8988T (cell line): ENCODE results near the gene C13orf46.
"Not testable (repeated sequence)": the region's sequence is repeated elsewhere in the genome, so short reads cannot be mapped to it uniquely, and the experiment has no call there.

ENCODE experiments used
- DNase-seq: peaks from one replicate; pipeline ENCODE4 v3.0.0; 2011

The C13orf46 gene

DNA sequence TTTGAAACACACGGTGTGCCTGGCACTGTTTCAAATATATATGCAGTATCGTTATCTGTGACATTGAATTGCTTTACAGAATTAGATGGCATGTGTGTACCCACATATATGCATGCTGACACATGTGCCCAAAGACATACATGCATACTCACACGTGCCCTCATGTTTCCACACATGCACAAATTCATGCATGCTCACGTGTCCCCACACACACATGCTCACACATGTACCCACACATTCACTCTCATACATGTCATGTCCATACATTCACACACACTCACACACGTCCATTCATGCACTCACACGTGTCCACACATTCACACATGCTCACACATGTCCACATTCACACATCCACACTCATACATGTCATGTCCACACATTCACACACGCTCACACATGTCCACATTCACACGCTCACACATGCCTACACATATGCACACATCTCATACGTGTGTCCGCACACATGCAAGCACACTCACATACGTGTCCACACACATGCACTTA is 17.9 kb upstream of the C13orf46 start:
- no peak for DNase-seq

DNA sequence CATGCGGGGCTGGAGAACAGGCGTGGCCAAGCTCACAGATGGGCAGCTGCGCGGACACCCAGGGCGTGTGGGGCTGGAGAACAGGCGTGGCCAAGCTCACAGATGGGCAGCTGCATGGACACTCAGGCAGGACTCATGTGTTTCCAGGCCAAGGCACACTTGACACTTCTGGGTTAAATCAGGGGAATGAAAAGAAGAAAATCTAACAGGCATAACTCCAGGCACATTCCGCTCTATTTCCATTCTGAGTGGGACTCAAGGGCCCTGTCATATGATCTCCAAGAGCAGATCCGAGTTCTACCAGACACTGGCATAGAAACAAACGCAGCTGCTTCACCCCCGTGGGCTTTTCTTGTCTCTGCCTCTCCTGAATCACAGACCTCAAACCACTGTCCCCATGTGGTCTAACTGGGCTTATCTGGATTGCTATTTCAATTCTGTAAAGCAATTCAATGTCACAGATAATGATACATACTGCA is 17.4 kb upstream of the C13orf46 start:
- DNase-seq: no peak

DNA sequence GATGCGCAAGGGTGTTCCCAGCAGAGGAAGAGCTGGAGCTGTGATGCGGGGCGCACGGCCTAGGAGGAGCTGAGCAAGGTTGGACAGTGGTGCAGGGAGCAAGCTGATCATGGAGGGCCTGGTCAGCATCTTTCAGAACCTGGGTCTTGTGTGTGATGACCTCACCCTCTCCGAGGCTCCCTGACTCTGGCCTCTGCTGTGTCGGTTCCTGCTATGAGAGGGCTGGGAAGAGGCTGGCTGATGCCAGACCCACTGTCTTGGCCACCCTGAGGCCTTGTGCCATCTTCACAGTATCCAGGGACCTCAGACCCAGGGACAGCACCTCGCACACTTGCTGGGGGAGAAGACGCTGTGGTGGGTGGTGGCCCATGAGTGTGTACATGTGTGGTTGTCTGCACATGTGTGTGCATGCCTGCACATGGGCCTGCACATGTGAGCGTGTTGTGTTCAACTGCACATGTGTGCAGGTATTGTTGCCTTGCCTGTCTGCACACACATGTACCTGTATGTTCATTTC is 16.5 kb upstream of the C13orf46 start:
- no peak for DNase-seq

DNA sequence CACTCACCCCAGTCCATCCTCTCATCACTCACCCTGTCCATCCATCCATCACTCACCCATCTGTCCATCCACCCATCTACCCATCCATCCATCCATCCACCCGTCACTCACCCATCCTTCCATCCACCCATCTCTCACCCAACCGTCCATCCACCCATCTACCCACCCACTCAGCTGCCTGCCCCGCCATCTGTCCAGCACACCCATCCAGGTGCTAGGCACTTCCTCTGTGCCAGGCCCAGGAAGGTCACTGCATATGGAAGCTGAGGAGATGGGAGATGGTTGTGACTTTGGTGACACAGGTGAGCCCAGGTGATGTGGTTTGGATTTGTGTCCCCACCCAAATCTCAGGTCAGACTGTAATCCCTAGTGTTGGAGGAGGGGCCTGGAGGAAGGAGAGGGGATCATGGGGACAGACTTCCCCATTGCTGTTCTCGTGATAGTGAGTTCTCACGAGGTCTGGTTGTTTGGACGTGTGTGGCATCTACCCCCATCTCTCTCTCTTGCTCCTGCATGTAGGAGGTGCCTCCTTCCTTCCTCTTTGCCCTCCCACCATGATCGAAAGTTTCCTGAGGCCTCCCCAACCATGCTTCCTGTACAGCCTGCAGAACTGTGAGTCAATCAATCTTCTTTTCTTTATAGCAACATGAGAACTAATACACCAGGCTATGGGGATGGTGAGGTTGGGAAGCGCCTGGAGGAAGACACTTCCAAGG is 15.9 kb upstream of the C13orf46 start:
- no peak for DNase-seq

DNA sequence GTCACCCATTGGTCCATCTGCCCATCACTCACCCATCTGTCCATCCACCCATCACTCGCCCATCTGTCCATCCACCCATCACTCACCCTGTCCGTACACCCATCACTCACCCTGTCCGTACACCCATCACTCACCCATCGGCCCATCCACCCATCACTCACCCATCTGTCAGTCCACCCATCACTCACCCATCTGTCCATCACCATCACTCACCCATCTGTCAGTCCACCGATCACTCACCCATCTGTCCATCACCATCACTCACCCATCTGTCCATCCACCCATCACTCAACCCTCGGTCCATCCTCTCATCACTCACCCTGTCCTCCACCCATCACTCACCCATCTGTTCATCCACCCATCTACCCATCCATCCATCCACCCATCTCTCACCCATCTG is 15.0 kb upstream of the C13orf46 start:
- DNase-seq: not testable (repeated sequence)

DNA sequence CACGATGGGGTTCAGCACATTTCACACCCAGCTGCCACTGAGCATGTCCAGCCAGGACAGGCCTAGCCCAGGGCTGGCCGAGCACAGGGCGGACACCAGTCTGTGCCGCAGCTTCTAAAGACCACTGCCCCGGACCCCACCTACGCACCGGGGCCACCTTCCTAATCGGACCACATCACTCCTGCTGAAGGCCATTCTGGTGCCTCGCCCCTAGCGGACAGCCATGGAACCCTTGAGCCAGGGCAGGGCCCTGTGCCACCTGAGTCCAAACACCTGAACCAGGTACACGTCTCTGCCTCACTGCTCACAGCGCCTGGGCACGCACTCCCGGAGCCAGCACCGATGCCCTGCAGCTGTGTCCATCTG is 8.4 kb upstream of the C13orf46 start:
- no peak for DNase-seq

DNA sequence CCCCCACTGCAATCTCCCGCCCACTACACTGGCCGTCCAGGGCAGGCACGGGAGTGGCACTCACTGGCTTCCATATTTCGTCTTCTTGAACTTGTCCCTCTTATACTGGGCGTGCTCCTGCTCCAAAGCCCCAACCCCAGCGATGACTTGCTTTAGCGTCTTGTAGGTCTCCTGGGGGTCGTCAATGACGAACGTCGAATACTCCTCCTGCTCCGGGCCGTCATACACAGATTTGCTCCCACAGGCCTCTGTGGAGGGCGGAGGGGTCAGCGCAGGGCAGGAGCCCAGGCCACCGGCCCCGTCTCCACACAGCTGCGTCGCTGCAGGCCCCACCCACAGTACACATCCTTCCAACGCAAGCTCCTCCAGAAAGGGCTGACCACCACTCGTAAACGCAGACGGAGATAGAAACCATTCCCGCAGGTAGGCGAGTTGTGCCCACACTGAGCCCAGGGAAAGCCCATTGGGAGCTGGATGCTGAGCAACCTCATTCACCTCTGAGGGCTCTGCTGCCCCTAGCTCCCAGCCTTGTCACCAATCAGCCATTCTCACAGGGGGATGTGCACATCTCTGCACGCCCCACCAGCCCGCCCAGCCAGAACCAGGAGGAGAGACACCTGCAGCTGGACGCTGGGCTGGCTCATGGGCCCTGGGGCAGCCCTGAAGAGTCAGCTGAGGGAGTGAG is 7.9 kb upstream of the C13orf46 start:
- no peak for DNase-seq

DNA sequence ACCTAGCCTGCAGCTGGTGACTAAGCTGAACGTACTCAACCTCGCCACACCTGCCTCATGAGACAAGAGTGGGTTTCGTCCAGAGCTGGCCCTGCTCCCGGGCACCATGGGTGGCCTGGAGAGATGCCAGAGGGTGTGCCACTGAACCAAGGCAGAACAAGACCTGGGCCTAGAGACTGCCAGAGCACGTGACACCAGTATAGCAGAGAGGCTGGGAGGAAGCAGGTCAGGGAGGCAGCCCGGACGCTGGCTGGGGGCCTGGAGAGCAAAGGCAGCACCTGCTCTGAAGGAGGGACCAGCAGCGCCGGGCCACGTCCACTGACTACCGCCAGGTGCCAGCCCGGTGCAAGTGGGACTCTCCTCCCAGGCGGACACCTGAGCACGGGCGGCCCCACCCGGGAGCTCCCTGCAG is 7.3 kb upstream of the C13orf46 start:
- DNase-seq: no peak

DNA sequence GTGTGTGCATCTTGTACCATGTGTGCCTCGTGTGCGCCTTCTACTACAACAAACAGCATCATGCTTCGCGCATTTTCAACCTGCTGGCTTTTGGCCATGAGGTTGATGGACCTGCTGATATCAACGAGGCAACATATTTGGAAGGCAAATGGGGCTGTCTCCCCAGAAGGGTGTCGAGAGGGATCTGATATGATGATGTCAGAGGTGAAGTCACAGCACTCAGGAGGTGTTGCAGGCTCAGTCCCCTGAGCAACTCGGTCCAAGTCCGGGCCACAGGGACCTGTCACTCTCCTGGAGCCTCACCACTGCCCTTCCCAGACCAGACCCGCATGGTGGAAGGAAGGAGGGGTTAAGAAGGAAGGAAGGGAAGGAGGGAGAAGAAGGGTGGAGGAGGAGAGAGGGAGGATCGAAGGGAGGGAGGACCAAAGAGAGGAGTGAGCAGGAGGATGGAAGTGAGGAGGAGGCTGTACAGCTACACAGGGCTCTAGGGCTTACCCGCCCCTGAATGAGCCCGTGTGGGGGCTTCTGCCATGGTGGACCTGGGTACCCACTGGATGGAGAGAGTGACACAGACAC is 6.7 kb upstream of the C13orf46 start:
- DNase-seq: no peak

DNA sequence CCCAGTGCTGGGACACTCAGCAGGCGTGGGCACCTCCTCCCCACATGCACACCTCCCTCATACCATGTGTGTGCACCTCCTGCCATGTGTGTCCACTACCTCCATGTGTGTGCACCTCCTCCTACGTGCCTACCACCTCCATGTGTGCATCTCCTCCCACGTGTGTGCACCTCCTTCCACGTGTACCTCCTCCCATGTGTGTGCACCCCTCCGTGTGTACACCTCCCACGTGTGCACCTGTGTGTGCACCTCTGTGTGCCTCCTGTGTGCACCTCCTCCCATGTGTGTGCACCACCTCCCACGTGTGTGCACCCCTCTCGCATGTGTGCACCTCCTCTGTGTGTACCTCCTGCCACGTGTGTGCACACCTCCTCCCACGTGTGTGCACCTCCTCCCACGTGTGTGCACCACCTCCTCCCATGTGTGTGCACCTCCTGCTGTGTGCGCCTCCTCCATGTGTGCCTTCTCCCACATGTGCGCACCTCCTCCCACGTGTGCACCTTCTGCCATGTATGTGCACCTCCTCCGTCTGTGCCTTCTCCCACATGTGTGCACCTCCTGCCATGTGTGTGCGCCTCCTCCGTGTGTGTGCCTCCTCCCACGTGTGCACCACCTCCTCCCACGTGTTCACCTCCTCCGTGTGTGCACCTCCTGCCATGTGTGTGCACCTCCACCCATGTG is 6.1 kb upstream of the C13orf46 start:
- no peak for DNase-seq

DNA sequence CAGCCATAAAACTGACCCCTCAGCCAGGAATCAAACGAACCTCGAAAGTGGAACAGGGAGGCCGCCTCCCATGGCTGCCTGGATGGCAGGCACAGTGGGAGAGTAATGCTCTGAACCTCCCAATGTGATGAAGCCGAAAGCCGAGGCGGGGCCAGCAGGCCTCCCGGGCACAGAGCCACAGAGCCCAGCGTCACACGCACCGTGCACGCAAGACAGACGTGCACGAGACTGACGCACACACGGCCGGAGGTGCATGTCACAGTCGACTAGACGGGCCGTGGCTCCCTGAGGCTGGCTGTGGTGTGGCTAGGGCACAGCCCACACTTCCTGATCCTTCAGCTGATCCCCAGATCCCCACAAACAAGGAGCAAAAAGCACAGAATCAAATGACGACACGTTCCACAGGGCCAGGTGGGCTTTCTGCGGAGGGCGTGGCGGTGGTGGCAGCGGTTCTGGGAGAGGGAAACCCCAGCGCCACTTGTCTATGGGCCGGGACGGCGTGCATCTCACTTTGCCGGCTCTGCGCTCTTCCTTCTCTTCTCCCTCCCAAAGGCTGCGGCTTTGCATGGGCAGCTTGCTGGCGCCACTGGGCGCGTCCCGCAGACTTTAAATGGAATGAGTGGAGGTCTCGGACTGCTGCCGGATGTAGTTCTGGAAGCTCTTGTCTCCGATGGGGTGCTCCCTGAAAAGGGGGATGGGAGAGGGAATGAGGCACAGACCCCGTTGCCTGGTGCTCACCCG is 5.0 kb upstream of the C13orf46 start:
- DNase-seq: no peak

DNA sequence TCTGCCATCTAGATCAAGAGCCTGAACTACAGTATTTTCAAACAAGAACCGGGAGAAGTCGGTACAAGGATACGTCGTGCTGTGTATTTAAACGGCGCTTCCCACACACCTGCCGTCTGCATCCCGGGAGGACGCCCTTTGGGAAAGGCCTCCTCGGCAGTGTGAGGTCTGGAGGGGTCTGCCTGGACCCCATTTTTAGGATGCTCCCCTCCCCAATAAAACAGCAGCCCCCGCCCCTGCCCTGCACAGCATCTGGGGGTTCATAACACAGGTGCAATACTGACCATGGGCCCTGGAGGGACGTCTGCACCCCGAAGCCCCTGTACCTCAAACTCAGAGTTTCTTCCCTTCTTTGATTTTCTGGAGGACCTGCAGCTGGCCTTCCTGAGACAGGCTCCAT is 4.1 kb upstream of the C13orf46 start:
- DNase-seq: no peak

DNA sequence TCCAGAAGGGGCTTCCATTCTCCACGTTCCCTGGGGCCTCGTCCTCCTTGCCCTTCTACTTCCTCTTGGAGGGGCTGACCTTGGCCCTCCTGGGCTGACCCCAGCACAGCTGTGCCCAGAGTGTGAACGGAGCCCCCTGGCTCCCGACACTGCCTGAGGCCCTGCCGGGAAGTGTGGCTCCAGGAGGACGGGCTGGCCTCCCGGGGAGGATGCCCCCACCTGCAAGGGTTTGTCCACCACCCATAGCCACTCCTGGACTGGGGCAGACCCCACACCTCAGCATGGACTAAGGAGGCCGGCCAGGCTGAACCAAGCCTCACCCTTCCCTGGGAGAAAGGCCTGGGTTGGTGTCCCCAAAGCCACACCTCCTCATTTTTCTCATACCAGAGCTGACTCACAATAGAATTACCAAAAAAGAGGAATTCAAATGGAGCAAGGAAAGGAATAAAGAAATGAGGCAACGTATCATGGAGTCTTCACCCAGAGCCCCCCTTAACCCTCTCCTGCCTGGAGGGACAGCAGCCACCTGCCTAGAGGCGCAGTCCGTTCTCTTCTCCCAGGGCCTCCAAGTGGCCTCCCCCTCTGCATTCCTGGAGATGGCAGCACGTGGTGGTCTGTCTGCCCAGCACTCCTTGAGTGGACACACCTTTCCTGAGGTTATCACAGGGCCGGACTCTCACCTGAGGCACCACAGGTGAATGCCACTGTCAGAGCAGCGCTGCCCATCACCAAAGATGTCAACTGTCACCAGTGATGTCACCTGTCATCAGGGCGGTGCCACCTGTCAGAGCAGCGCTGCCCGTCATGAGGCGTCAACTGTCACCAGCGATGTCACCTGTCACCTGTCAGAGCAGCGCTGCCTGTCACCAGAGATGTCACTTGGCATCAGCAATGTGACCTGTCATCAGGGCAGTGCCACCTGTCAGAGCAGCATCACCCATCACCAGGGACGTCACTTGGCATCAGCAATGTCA is 3.1 kb upstream of the C13orf46 start:
- DNase-seq: peak; percentile 91

DNA sequence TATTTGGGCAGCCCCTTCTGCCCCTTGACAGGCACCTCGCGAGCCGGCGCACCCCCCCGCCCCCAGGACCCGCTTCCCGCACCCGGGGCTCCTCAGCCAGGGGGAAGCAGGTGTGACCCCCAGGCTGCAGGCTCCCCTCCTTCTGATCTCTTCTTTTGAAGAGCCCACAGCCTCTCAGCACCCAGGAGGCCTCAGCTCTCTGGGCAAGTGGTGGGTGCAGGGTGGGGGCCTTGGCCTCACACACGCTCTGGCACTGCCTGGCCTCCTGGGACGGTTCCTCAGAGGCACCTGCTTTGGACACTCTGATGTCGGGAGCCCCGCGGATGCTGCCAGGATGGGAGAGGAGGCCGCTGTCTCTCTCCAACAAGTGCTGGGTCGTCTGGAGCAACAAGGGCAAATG is 1.5 kb upstream of the C13orf46 start:
- DNase-seq: no peak

DNA sequence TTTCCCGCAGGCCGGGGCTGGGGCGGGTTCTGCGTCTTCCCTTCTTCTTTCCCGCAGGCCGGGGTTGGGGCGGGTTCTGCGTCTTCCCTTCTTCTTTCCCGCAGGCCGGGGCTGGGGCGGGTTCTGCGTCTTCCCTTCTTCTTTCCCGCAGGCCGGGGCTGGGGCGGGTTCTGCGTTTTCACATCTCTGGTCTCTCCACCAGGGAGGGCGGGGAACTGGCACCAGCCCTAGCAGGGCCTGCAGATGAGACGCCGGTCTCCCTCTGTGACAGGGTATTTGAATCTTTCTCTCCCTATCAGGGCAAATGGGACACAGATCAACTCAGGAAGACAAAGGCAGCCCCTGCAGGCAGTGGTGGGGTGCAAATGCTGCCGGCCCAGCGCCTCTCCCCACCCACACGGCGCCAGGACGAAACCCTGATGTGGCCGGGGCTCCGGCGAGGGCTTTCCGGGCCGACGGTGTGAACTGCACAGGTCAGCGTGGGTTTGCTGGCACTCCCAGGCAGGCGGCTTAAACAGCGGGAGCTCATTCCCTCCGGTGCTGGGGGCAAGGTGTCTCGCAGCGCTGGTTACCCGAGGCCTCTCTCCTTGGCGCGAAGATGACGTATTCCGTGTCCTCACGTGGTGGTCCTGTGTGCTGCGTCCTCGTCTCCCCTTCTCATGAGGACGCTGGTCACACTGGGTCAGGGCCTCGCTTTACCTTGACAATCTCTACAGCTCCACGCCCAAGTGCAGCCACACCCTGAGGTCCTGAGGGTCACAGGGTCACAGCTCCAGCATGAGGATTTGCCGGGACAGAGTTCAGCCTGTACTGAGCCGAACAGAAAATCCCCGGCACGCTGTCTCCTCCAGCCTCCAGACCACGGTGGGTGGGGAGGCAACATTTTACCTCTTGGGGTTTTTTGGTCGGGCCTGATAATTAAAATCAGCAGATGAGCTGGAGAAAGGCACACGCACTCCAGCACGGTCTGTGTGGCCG is 717 bp upstream of the C13orf46 start:
- no peak for DNase-seq

DNA sequence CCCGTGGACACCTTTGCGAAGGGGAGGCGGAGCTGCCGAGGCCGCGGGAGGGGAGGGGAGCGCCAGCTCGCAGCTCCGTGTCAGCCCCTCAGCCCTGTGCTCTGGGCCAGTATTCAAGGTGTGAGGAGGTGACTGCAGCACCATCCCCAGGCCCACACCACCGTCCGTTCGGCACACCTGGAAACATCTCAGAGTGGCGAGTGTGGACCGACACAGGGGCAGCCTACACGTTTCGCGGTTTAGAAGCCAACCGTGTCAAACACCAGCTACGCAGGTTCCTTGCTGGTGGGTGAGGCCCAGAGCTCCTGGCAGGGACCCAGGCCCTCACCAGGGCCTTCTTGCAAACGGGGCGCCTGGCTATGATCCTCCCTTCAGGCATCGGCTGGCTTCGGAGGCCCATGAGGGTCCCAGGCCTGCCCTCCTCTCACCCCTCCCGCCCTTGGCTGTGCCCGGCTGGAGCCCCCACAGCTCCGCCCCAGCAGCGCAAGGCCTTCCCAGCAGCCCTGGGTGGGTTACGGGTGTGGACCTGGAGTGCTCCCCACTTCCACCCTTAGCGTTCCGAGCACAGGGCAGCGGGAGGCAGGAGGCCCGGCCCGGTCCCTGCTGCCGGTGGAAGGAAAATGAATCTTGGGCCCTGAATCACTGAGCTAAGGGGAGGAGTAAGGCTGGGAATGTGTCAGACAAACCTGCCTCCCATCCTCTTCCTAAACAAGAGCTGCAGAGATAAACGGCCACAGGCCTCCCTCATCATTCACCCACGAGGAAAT is 1.2 kb downstream of the C13orf46 start:
- DNase-seq: no peak

DNA sequence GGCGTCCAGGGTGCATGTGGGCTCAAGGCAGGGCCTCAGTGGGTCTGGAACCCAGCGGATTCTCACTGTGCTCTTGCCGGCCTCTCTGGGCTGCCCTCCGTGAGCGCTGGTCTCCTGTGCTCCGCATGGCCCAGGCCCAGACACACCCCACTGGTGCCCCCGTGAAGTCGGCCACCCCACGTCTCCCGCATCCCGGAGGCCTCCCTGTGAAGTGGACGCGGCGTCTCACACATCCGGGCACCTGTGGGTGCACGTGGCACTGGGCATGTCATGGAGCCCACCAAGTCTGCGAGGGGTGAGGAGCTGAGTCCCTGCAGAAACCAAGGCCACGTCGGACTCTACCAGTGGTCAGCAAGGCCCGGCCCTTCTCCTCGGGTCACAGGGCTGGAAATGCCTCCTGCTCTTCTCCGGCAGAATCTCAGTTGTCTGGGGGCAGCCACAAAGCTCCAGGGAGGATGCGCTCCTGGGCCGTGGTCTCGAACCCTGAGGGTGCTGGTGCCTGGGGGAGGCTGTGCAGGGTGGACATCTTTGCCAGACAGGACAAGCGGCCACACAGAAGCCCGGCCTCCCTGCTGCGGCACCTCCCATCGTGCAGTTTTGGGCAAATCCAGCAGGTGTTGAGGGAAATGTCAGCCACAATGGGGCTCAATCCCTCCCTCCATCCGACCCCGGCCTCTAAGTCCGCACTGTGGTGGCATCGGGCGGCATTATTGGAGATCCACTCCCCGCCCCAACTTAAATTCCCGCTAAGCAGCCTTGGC is 2.2 kb downstream of the C13orf46 start:
- no peak for DNase-seq

DNA sequence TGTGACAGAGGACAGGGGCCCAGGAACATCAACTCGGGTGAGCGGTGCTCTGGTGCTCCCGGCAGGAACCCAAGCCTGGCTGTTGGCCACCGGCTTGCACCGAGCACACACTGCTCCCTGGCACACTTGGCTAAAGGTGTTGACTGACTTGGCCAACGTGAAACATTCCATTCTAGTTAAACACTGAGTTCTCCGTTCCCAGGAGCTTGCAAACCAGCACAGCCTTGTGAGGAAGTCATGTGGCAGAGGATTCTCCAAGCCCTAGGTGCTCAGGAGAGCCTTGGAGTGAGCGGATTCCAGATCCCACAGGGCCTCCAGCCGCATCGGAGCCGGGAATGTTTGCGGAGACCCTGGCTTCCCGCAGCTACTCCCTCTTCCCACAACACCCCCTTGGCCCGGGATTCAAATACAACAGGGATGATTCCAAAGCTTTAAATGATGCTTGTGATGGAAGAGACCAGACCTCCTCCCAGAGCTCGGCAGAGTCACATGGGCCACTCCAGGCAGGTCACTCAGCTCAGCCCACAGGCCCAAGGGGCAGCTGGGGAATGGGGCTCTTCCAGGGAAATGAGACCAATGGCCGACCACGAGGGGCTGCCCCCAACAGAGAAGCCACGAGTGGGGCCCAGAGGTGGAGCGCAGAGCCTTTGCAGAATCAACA is 2.9 kb downstream of the C13orf46 start:
- no peak for DNase-seq
